HG03095 (cell line): ENCODE results near the gene CCT8L2.
"Not testable (repeated sequence)": the region's sequence is repeated elsewhere in the genome, so short reads cannot be mapped to it uniquely, and the experiment has no call there.

Experiments
- ATAC-seq: cut with Tn5 transposase; IDR thresholded peaks from one replicate; pipeline ENCODE4 v1.9.1; 2021; ENCODE audit warnings: moderate library complexity; ENCODE audit not compliant: unreplicated experiment

CCT8L2 gene

GRCh38 chr22:16559056-16559955, 33.3 kb downstream of the CCT8L2 start:
- ATAC-seq = no peak

- ATAC-seq = not testable (repeated sequence)
Observed at GRCh38 chr22:16558376-16558945, 34.1 kb downstream of the CCT8L2 start.

DNA sequence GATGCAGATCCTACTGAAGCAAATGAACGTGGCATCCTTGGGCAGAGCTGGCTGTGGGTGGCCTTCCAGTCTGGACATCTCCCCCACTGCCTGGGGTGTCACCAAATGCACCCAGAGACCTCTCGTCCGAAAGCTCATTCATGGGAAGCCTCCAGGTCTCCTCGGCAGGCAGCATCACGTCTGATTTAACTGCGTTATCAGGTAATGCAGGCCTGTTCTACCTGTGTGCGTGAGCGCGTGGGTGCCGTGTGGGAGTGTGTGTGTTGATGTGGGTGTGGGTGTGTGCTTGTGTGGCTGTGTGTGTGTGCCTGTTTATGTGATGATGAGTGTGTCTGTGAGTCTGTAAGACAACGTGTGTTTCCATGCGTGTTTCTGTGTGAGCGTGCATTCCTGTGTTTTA, 35.1 kb downstream of the CCT8L2 start:
- not testable (repeated sequence) for ATAC-seq

- not testable (repeated sequence) for ATAC-seq
Observed at GRCh38 chr22:16555077-16555994, 37.3 kb downstream of the CCT8L2 start.

- not testable (repeated sequence) for ATAC-seq
Observed at GRCh38 chr22:16543310-16543709, 49.3 kb downstream of the CCT8L2 start.
